ENCODE data around the gene TK1. TPM values are rescaled to one million over a fixed set of nuclear protein-coding genes. Genes with fewer than 3 reads are reported as not detected.

TK1 gene
- total RNA-seq, 2 experiments from 2014 or later: 175 to 179 TPM

GRCh38 chr17:78133971-78134898, 52.6 kb downstream of the TK1 start:
- intact Hi-C loops (cut with micrococcal nuclease): no loop called here
- peak overlapping the region; percentile 78 for H3K4me3 Mint-ChIP-seq
- TF ChIP-seq CTCF (IDR thresholded peaks at IDR 0.05): peak; percentile 74

GRCh38 chr17:78133179-78133951, 53.5 kb downstream of the TK1 start:
- intact Hi-C loops (cut with micrococcal nuclease): no loop called here
- peaks cover 65% of the 10 kb centered on the region for H3K4me1 Mint-ChIP-seq (ENCODE audit: low read depth)
- H3K27me3 Mint-ChIP-seq: no peaks in the 10 kb centered on the region
- H3K27ac Mint-ChIP-seq: peak overlapping the region; percentile 72
- ATAC-seq (no peak), DNase-seq (peak; percentile 40)
- peak overlapping the region; percentile 78 for H3K4me3 Mint-ChIP-seq
- TF ChIP-seq CTCF (IDR thresholded peaks at IDR 0.05): no peak
- ChIA-PET CTCF (interaction anchor here (0.8 to 6.4 kb wide), 11 partner anchors 8 to 118 kb away, joined by 3 to 83 read pairs (median 5); partner anchors contain the start of genes TK1 and TMC6), POLR2A (interaction anchor here (2.3 to 19.2 kb wide), 4 partner anchors 5 to 22 kb away, joined by 7 to 335 read pairs (median 176); partner anchors contain the start of genes C17orf99, TMC6 and TMC8)
- peaks cover 63% of the 10 kb centered on the region for H3K36me3 Mint-ChIP-seq (ENCODE audit: low read depth)
- H3K9me3 Mint-ChIP-seq: no peaks in the 10 kb centered on the region

More at GRCh38 chr17:78133971-78134898, 52.6 kb downstream of the TK1 start:
- ATAC-seq (peak; percentile 8), DNase-seq (peak; percentile 88)
- H3K4me1 Mint-ChIP-seq (ENCODE audit: low read depth): peaks cover 69% of the 10 kb centered on the region
- H3K9me3 Mint-ChIP-seq: no peaks in the 10 kb centered on the region
- H3K36me3 Mint-ChIP-seq (ENCODE audit: low read depth): peaks cover 70% of the 10 kb centered on the region
- no peaks in the 10 kb centered on the region for H3K27me3 Mint-ChIP-seq
- POLR2A ChIA-PET: interaction anchor here (1.2 to 19.2 kb wide), 9 partner anchors 4 to 52 kb away, joined by 3 to 335 read pairs (median 7); partner anchors contain the start of genes AFMID, C17orf99, TK1 and TMC6
- peak overlapping the region; percentile 69 for H3K27ac Mint-ChIP-seq
- CTCF ChIA-PET: interaction anchor here (0.8 to 6.4 kb wide), 13 partner anchors 9 to 117 kb away, joined by 3 to 83 read pairs (median 4); partner anchors contain the start of genes TK1 and TMC6

GRCh38 chr17:78132767-78133178, 54.1 kb downstream of the TK1 start:
- no peak for TF ChIP-seq CTCF (IDR thresholded peaks at IDR 0.05)
- ChIA-PET CTCF (interaction anchor here (2.3 to 6.4 kb wide), 2 partner anchors 8 to 53 kb away, joined by 6 to 83 read pairs; partner anchors contain the start of genes TK1 and TMC6), POLR2A (interaction anchor here (0.6 to 19.2 kb wide), 6 partner anchors 6 to 51 kb away, joined by 3 to 335 read pairs (median 10); partner anchors contain the start of genes C17orf99, TMC6 and TMC8)
- Mint-ChIP-seq H3K4me3 (peak overlapping the region; percentile 78), H3K4me1 (ENCODE audit: low read depth) (peaks cover 59% of the 10 kb centered on the region), H3K27ac (peak overlapping the region; percentile 72), H3K27me3 (no peaks in the 10 kb centered on the region), H3K36me3 (ENCODE audit: low read depth) (peaks cover 62% of the 10 kb centered on the region), H3K9me3 (no peaks in the 10 kb centered on the region)
- no peak for ATAC-seq
- intact Hi-C loops (cut with micrococcal nuclease): no loop called here
- no peak for DNase-seq

- intact Hi-C loops (cut with micrococcal nuclease): no loop called here
- TF ChIP-seq CTCF (IDR thresholded peaks at IDR 0.05): no peak
- Mint-ChIP-seq H3K36me3 (ENCODE audit: low read depth) (peaks cover 60% of the 10 kb centered on the region), H3K9me3 (no peaks in the 10 kb centered on the region), H3K27me3 (no peaks in the 10 kb centered on the region), H3K4me1 (ENCODE audit: low read depth) (peaks cover 54% of the 10 kb centered on the region), H3K4me3 (peak overlapping the region; percentile 78), H3K27ac (peak overlapping the region; percentile 90)
- ChIA-PET CTCF (interaction anchor here (0.7 to 3.3 kb wide), 2 partner anchors 12 to 119 kb away, joined by 3 to 10 read pairs; no protein-coding TSS in a partner anchor), POLR2A (interaction anchor here (0.6 to 19.2 kb wide), 5 partner anchors 6 to 52 kb away, joined by 3 to 335 read pairs (median 4); partner anchors contain the start of genes C17orf99, TMC6 and TMC8)
- DNase-seq (peak; percentile 90), ATAC-seq (peak; percentile 28)
Measured at GRCh38 chr17:78132084-78132676, 54.7 kb downstream of the TK1 start.

Data from activated CD8-positive, alpha-beta T cell treated with anti-CD3 and anti-CD28 coated beads for 36 hours (primary cell).